Activated CD8-positive, alpha-beta memory T cell treated with anti-CD3 and anti-CD28 coated beads for 1 hour (primary cell): ENCODE data around the gene SMIM14.
"Not testable (repeated sequence)": the region's sequence is repeated elsewhere in the genome, so short reads cannot be mapped to it uniquely, and the experiment has no call there.

Source experiments
- DNase-seq, 2 donors: peaks; one replicate each; pipeline ENCODE4 v3.0.0-alpha.2; 2020; ENCODE audit warnings: low read depth in 1 of 2; ENCODE audit errors: extremely low read depth in 1 of 2

The SMIM14 gene

GRCh38 chr4:39638354-39639239, at the start of gene SMIM14:
Gene SMIM14 (minus strand): TSS chr4:39638865. CDS start chr4:39605145, 33,720 bp downstream.
- peak; percentile 74 to 78 for DNase-seq

- DNase-seq, result no peak
Measured at GRCh38 chr4:39687014-39687413, 48.3 kb upstream of the SMIM14 start.

GRCh38 chr4:39685990-39686389, 47.3 kb upstream of the SMIM14 start:
- no peak for DNase-seq

GRCh38 chr4:39682138-39682537, 43.5 kb upstream of the SMIM14 start:
- DNase-seq, result no peak

GRCh38 chr4:39681003-39681402, 42.3 kb upstream of the SMIM14 start:
- DNase-seq, result not testable (repeated sequence)

- not testable (repeated sequence) for DNase-seq
Measured at GRCh38 chr4:39675681-39676080, 37.0 kb upstream of the SMIM14 start.

- not testable (repeated sequence) for DNase-seq
Measured at GRCh38 chr4:39670296-39670695, 31.6 kb upstream of the SMIM14 start.

- no peak for DNase-seq
Measured at GRCh38 chr4:39668887-39669286, 30.2 kb upstream of the SMIM14 start.

GRCh38 chr4:39667706-39668105, 29.0 kb upstream of the SMIM14 start:
- no peak for DNase-seq

- DNase-seq, result no peak
Measured at GRCh38 chr4:39664828-39665731, 26.4 kb upstream of the SMIM14 start.

- no peak for DNase-seq
Measured at GRCh38 chr4:39662683-39663082, 24.0 kb upstream of the SMIM14 start.

- DNase-seq, result no peak
Measured at GRCh38 chr4:39660757-39661156, 22.1 kb upstream of the SMIM14 start.

GRCh38 chr4:39660045-39660444, 21.4 kb upstream of the SMIM14 start:
- DNase-seq, result no peak

GRCh38 chr4:39658756-39659155, 20.1 kb upstream of the SMIM14 start:
- no peak for DNase-seq

GRCh38 chr4:39657465-39657864, 18.8 kb upstream of the SMIM14 start:
- no peak for DNase-seq

- DNase-seq, result not testable (repeated sequence)
Measured at GRCh38 chr4:39656638-39657037, 18.0 kb upstream of the SMIM14 start.

- no peak for DNase-seq
Measured at GRCh38 chr4:39655876-39656275, 17.2 kb upstream of the SMIM14 start.

- DNase-seq, result no peak
Measured at GRCh38 chr4:39655211-39655610, 16.5 kb upstream of the SMIM14 start.

GRCh38 chr4:39651586-39651985, 12.9 kb upstream of the SMIM14 start:
- not testable (repeated sequence) for DNase-seq

GRCh38 chr4:39649639-39650265, 11.1 kb upstream of the SMIM14 start:
- DNase-seq, result no peak
